ENCODE data around the gene TOE1.
"Not testable (repeated sequence)": the region's sequence is repeated elsewhere in the genome, so short reads cannot be mapped to it uniquely, and the experiment has no call there.

TOE1 gene

DNA sequence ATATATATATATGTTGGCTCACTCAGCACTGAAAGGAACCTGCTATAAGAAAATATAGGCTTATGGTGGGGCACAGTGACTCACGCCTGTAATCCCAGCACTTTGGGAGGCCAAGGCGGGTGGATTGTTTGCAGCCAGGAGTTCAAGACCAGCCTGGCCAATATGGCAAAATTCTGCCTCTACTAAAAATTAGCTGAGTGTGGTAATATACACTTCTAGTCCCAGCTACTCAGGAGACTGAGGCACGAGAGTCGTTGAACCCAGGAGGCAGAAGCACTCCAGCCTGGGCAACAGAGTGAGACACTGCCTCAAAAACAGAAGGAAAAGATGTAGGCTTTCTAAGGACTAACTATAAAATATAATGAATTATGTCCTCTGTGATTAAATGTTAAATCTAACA, 14.9 kb downstream of the TOE1 start:
- Histone ChIP-seq H3K4me3 (ENCODE audit: low read depth in 1 of 5, low read length in 5 of 5) (no peak overlapping the region), H3K27me3 (ENCODE audit: control insufficient read depth in 5 of 5, insufficient read depth in 4 of 5, low read length in 5 of 5) (no peaks in the 10 kb centered on the region), H3K27ac (ENCODE audit: low read depth, low read length) (no peak overlapping the region), H3K9me3 (ENCODE audit: control insufficient read depth in 5 of 5, low read length in 5 of 5) (no peaks in the 10 kb centered on the region), H3K36me3 (ENCODE audit: control insufficient read depth in 5 of 5, insufficient read depth in 5 of 5, low read length in 5 of 5) (peaks cover 0 to 4% (median 0%) of the 10 kb centered on the region in 5 donors), H3K4me1 (ENCODE audit: control insufficient read depth in 5 of 5, insufficient read depth in 5 of 5, low read length in 5 of 5) (peaks cover 0 to 3% (median under 1%) of the 10 kb centered on the region in 5 donors), H3K9ac (ENCODE audit: low read length in 5 of 5) (no peak overlapping the region)

DNA sequence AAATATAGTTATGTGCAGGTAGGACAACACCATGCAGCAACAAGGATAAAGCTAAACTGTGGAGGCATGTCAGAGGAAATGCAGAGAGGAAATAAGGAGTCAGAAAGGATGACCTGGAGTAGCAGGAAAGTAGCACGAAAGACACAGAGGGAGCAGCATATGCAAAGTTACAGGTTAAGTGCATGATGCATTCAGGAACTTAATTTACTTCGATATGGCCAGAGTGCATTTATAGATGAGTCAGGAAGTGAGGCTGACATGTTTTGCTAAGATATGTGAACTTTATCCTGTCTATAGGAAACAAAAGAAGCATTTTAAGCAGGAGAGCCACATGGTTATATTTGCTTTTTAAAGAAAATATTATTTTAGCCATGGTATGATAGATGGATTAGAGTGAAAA, 15.7 kb downstream of the TOE1 start:
- Histone ChIP-seq H3K4me1 (ENCODE audit: control insufficient read depth in 5 of 5, insufficient read depth in 5 of 5, low read length in 5 of 5) (peaks cover 0 to 12% (median 8%) of the 10 kb centered on the region in 5 donors), H3K9me3 (ENCODE audit: control insufficient read depth in 5 of 5, low read length in 5 of 5) (no peaks in the 10 kb centered on the region), H3K36me3 (ENCODE audit: control insufficient read depth in 5 of 5, insufficient read depth in 5 of 5, low read length in 5 of 5) (peaks cover 0 to 4% (median 0%) of the 10 kb centered on the region in 5 donors), H3K27me3 (ENCODE audit: control insufficient read depth in 5 of 5, insufficient read depth in 4 of 5, low read length in 5 of 5) (no peaks in the 10 kb centered on the region), H3K27ac (ENCODE audit: low read depth, low read length) (no peak overlapping the region), H3K4me3 (ENCODE audit: low read depth in 1 of 5, low read length in 5 of 5) (no peak overlapping the region), H3K9ac (ENCODE audit: low read length in 5 of 5) (no peak overlapping the region)

DNA sequence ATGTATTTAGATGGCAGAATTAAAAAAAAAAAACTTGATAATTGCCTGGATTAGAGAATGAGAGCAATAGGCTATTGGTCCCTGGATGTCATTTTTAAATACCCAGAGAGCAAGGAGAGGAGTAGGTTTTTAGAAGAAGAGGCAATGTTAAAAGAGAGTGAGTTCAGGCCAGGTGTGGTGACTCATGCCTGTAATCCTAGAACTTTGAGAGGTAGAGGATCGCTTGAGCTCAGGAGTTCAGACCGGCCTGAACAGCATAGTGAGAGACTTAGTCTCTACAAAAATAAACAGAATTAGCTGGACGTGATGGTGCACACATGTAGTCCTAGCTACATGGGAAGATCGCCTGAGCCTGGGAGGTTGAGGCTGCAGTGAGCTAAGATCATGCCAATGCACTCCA, 16.2 kb downstream of the TOE1 start:
- no peak overlapping the region for H3K4me3 ChIP-seq (ENCODE audit: low read depth in 1 of 5, low read length in 5 of 5)
- H3K4me1 ChIP-seq (ENCODE audit: control insufficient read depth in 5 of 5, insufficient read depth in 5 of 5, low read length in 5 of 5): peaks cover 0 to 17% (median 13%) of the 10 kb centered on the region in 5 donors
- H3K27me3 ChIP-seq (ENCODE audit: control insufficient read depth in 5 of 5, insufficient read depth in 4 of 5, low read length in 5 of 5): no peaks in the 10 kb centered on the region
- no peak overlapping the region for H3K27ac ChIP-seq (ENCODE audit: low read depth, low read length)
- no peaks in the 10 kb centered on the region for H3K9me3 ChIP-seq (ENCODE audit: control insufficient read depth in 5 of 5, low read length in 5 of 5)
- H3K9ac ChIP-seq (ENCODE audit: low read length in 5 of 5): no peak overlapping the region
- peaks cover 0 to 4% (median 0%) of the 10 kb centered on the region in 5 donors for H3K36me3 ChIP-seq (ENCODE audit: control insufficient read depth in 5 of 5, insufficient read depth in 5 of 5, low read length in 5 of 5)

DNA sequence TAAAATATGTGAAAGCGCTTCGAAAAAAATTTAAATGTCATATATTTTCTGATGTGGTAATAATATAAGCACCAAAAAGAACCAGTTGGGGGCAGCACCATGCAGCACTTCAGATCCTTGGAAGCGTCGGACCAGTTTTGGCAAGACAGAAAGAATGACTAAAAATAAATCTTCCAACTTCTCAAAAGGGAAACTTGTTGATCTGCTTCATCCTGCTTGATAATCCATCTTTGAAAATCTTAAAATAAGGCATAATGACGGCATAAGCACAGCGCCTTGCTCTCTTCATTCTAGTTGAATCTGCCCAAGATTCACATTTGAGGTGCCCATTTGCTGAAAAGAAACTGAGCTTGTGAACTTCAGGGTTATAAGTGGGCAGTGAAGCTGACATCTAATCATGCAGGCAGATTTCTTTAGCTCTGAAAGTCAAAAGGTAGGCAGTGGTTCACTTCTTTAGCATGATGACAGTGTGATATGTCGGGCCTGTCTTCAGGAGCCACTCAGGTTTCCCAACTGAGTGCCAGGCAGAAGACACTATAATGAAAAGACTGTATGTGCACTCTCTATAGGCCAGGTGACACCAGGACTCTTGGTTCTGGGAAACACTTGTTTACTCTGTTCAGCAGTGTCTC, 20.0 kb downstream of the TOE1 start:
- peak overlapping the region in 2 of 5 donors; percentile 20 to 54 for H3K9ac ChIP-seq (ENCODE audit: low read length in 5 of 5)
- H3K27me3 ChIP-seq (ENCODE audit: control insufficient read depth in 5 of 5, insufficient read depth in 4 of 5, low read length in 5 of 5): no peaks in the 10 kb centered on the region
- H3K4me3 ChIP-seq (ENCODE audit: low read depth in 1 of 5, low read length in 5 of 5): peak overlapping the region in 4 of 5 donors; percentile 2 to 47 (median 18)
- H3K4me1 ChIP-seq (ENCODE audit: control insufficient read depth in 5 of 5, insufficient read depth in 5 of 5, low read length in 5 of 5): peaks cover 0 to 18% (median 13%) of the 10 kb centered on the region in 5 donors
- no peaks in the 10 kb centered on the region for H3K9me3 ChIP-seq (ENCODE audit: control insufficient read depth in 5 of 5, low read length in 5 of 5)
- no peaks in the 10 kb centered on the region for H3K36me3 ChIP-seq (ENCODE audit: control insufficient read depth in 5 of 5, insufficient read depth in 5 of 5, low read length in 5 of 5)
- peak overlapping the region; percentile 8 for H3K27ac ChIP-seq (ENCODE audit: low read depth, low read length)

DNA sequence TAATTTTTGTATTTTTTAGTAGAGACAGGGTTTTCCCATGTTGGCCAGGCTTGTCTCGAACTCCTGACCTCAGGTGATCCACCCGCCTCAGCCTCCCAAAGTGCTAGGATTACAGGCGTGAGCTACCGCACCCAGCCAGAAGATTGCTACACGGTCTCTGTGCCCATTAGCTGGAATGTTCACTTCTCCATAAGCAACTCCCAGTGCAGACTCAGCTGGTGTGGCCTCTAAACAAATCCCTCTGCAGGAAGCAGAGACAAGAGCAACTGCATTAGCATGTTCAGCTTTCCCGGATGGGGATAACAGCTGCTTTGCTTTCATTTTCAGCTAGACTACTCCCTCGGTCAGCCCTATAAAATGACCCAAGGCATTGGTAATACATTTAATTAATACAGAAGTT, 21.0 kb downstream of the TOE1 start:
- H3K9ac ChIP-seq (ENCODE audit: low read length in 5 of 5): peak overlapping the region; percentile 51 to 62 (median 60)
- H3K9me3 ChIP-seq (ENCODE audit: control insufficient read depth in 5 of 5, low read length in 5 of 5); H3K36me3 ChIP-seq (ENCODE audit: control insufficient read depth in 5 of 5, insufficient read depth in 5 of 5, low read length in 5 of 5); H3K27me3 ChIP-seq (ENCODE audit: control insufficient read depth in 5 of 5, insufficient read depth in 4 of 5, low read length in 5 of 5): not testable (repeated sequence)
- H3K4me1 ChIP-seq (ENCODE audit: control insufficient read depth in 5 of 5, insufficient read depth in 5 of 5, low read length in 5 of 5): peaks cover 0 to 18% (median 13%) of the 10 kb centered on the region in 5 donors
- H3K4me3 ChIP-seq (ENCODE audit: low read depth in 1 of 5, low read length in 5 of 5): peak overlapping the region; percentile 31 to 64 (median 45)
- peak overlapping the region; percentile 8 for H3K27ac ChIP-seq (ENCODE audit: low read depth, low read length)

DNA sequence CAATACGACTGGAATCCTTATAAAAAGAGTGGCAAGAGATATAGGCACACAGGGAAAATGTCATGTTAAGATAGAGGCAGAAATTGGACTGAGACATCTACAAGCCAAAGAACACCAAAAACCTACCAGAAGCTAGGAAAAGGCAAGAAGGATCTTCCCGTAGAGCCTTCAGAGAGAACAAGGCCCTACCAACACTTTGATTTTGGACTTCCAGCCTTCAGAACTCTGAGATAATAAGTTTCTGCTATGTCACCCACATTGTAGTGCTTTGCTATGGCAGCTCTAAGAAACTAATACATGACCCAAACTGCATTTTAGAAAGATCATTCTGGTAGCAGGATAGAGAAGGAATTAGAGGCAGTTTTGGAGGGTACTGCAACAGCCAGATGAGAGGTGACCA, 24.3 kb downstream of the TOE1 start:
- H3K36me3 ChIP-seq (ENCODE audit: control insufficient read depth in 5 of 5, insufficient read depth in 5 of 5, low read length in 5 of 5): no peaks in the 10 kb centered on the region
- no peak overlapping the region for H3K9ac ChIP-seq (ENCODE audit: low read length in 5 of 5)
- no peak overlapping the region for H3K4me3 ChIP-seq (ENCODE audit: low read depth in 1 of 5, low read length in 5 of 5)
- H3K27me3 ChIP-seq (ENCODE audit: control insufficient read depth in 5 of 5, insufficient read depth in 4 of 5, low read length in 5 of 5): no peaks in the 10 kb centered on the region
- no peaks in the 10 kb centered on the region for H3K9me3 ChIP-seq (ENCODE audit: control insufficient read depth in 5 of 5, low read length in 5 of 5)
- H3K27ac ChIP-seq (ENCODE audit: low read depth, low read length): no peak overlapping the region
- H3K4me1 ChIP-seq (ENCODE audit: control insufficient read depth in 5 of 5, insufficient read depth in 5 of 5, low read length in 5 of 5): peaks cover 0 to 18% (median 13%) of the 10 kb centered on the region in 5 donors

DNA sequence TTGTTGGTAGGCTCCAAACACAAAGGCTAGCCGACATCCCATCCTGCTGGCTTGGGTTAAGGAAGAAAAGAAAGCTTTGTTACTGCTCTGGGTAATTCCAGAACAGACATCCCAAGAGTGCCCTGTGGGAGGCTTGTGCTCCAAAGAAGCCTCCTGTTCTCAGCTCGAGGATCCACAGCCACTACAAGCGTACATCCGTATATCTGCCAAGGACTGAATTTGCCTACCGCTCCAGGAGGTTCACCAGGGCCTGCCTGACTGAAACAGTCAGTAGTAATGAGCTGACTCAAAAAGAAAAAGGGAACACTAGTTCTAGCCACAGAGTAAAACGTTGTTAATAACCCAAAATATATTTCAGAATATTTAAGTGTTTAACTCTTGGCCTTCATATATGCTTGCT, 25.1 kb downstream of the TOE1 start:
- no peaks in the 10 kb centered on the region for H3K36me3 ChIP-seq (ENCODE audit: control insufficient read depth in 5 of 5, insufficient read depth in 5 of 5, low read length in 5 of 5)
- H3K4me1 ChIP-seq (ENCODE audit: control insufficient read depth in 5 of 5, insufficient read depth in 5 of 5, low read length in 5 of 5): peaks cover 0 to 16% (median 11%) of the 10 kb centered on the region in 5 donors
- H3K27ac ChIP-seq (ENCODE audit: low read depth, low read length): no peak overlapping the region
- H3K9me3 ChIP-seq (ENCODE audit: control insufficient read depth in 5 of 5, low read length in 5 of 5): no peaks in the 10 kb centered on the region
- no peaks in the 10 kb centered on the region for H3K27me3 ChIP-seq (ENCODE audit: control insufficient read depth in 5 of 5, insufficient read depth in 4 of 5, low read length in 5 of 5)
- no peak overlapping the region for H3K9ac ChIP-seq (ENCODE audit: low read length in 5 of 5)
- no peak overlapping the region for H3K4me3 ChIP-seq (ENCODE audit: low read depth in 1 of 5, low read length in 5 of 5)

DNA sequence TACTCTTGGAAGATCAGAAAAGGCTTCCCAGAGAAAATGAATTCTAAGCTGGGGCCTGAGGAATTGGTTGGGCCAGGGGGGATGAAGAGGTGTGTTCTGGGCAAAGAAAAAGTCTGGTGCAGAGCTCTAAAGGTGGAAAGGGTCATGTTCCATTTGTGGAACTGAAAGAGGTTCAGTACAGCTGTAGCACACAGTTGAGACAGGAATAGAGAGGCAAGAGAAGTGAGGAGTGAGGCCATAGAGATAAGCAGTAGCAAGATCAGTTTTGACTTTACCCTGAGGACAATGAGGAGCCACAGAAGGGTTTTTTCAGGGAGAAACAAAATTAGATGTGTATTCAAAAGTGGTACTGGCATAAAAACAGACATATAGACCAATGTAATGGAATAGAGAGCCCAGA, 30.6 kb downstream of the TOE1 start:
- Histone ChIP-seq H3K9me3 (ENCODE audit: control insufficient read depth in 5 of 5, low read length in 5 of 5) (no peaks in the 10 kb centered on the region), H3K9ac (ENCODE audit: low read length in 5 of 5) (no peak overlapping the region), H3K27me3 (ENCODE audit: control insufficient read depth in 5 of 5, insufficient read depth in 4 of 5, low read length in 5 of 5) (no peaks in the 10 kb centered on the region), H3K4me3 (ENCODE audit: low read depth in 1 of 5, low read length in 5 of 5) (no peak overlapping the region), H3K36me3 (ENCODE audit: control insufficient read depth in 5 of 5, insufficient read depth in 5 of 5, low read length in 5 of 5) (no peaks in the 10 kb centered on the region), H3K4me1 (ENCODE audit: control insufficient read depth in 5 of 5, insufficient read depth in 5 of 5, low read length in 5 of 5) (peaks cover 0 to 3% (median 0%) of the 10 kb centered on the region in 5 donors), H3K27ac (ENCODE audit: low read depth, low read length) (no peak overlapping the region)

DNA sequence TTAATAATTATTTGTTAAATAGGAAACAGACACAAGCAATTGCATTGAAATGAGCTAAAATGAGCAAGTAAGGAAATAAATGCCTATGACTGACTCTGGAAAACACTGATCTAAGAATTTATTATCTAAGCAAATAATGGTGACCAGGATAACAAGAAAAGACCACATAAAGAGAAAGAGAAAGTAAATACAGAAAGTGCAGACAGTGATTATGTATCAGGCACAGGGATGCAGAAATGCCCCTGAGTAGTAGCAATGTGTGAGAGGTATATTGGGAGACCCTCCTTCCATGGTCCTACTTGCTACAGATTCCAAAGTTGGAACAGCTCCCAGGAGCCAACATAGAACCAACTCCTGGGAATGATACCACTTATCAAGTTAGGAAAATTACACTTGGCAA, 33.6 kb downstream of the TOE1 start:
- Histone ChIP-seq H3K4me1 (ENCODE audit: control insufficient read depth in 5 of 5, insufficient read depth in 5 of 5, low read length in 5 of 5) (peaks cover 0 to 3% (median 0%) of the 10 kb centered on the region in 5 donors), H3K9ac (ENCODE audit: low read length in 5 of 5) (no peak overlapping the region), H3K9me3 (ENCODE audit: control insufficient read depth in 5 of 5, low read length in 5 of 5) (no peaks in the 10 kb centered on the region), H3K36me3 (ENCODE audit: control insufficient read depth in 5 of 5, insufficient read depth in 5 of 5, low read length in 5 of 5) (no peaks in the 10 kb centered on the region), H3K27me3 (ENCODE audit: control insufficient read depth in 5 of 5, insufficient read depth in 4 of 5, low read length in 5 of 5) (no peaks in the 10 kb centered on the region), H3K4me3 (ENCODE audit: low read depth in 1 of 5, low read length in 5 of 5) (no peak overlapping the region), H3K27ac (ENCODE audit: low read depth, low read length) (no peak overlapping the region)

DNA sequence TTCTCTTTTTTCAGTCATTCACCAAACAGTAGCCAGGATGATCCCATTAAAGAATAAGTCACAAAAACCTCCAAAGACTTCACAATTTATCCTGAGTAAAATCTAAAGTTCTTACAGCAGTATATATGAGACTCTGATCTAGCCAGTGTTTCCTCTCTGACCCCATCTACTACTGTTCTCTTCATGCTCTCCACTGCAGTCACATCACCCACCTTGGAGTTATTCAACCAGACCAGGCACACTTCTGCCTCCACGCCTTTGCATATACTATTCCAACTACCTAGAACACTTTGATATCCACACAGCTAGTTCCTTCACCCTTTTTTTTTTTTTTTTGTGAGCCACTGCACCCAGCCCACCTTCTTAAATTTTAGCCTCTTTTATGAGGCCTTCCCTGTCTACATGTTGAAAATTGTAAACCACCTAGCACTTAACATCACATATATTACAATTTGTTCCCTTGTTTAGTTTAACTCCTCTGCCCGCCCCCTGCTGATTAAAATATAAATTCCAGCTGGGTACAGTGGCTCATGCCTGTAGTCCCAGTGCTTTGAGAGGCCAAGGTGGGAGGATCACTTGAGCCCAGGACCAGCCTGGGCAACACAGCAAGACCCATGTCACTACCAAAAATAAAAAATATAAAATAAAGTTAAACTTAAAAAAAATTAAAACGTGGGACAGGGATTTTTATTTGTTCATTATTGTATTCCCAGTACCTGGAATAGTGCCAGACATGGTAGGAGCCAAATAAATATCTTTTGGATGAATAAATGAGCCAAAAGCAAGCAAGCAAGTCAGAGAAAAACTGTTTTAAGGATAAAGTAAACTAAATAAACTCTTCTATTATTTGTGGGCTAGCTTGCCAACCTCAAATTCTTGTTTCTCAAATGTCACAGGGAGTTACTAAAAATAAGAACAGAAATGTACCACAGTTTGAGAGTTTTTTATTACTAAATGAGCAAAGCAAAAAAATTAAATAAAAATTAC, 35.4 kb downstream of the TOE1 start:
- Histone ChIP-seq H3K9ac (ENCODE audit: low read length in 5 of 5) (no peak overlapping the region), H3K27me3 (ENCODE audit: control insufficient read depth in 5 of 5, insufficient read depth in 4 of 5, low read length in 5 of 5) (no peaks in the 10 kb centered on the region), H3K9me3 (ENCODE audit: control insufficient read depth in 5 of 5, low read length in 5 of 5) (no peaks in the 10 kb centered on the region), H3K4me1 (ENCODE audit: control insufficient read depth in 5 of 5, insufficient read depth in 5 of 5, low read length in 5 of 5) (peaks cover 0 to 3% (median 0%) of the 10 kb centered on the region in 5 donors), H3K36me3 (ENCODE audit: control insufficient read depth in 5 of 5, insufficient read depth in 5 of 5, low read length in 5 of 5) (no peaks in the 10 kb centered on the region), H3K27ac (ENCODE audit: low read depth, low read length) (no peak overlapping the region), H3K4me3 (ENCODE audit: low read depth in 1 of 5, low read length in 5 of 5) (no peak overlapping the region)

Measured in subcutaneous abdominal adipose tissue (tissue), 5 donors.